HepG2 (cell line): ENCODE results near the gene TDG. TPM values are rescaled to one million over a fixed set of nuclear protein-coding genes. Genes with fewer than 3 reads are reported as not detected.

Experiments
- ASH2L ChIP-seq: fragments of 300-600, 200-600 bp; sonication (generic); IDR thresholded peaks from 2 replicates; pipeline ENCODE4 v1.7.0; 2017; ENCODE audit warnings: low read depth, mild to moderate bottlenecking, moderate library complexity, mixed read lengths, low read length; ENCODE audit not compliant: insufficient read length
- FOXK2 ChIP-seq: fragments of 450-650 bp; IDR thresholded peaks from 2 replicates; pipeline ENCODE4 v1.6.1; 2016
- PHF8 ChIP-seq: sonication (generic); formaldehyde crosslinking; IDR thresholded peaks from 2 replicates; pipeline ENCODE4 v1.5.0; 2020; ENCODE audit warnings: missing genetic modification reagents
- PTBP1 ChIP-seq: fragments of 200-400 bp; formaldehyde crosslinking; IDR thresholded peaks from 2 replicates; pipeline ENCODE4 v1.6.1; 2018; ENCODE audit warnings: low read length, low read depth; ENCODE audit not compliant: poor library complexity, severe bottlenecking
- ZNF318 ChIP-seq: sonication (generic); formaldehyde crosslinking; IDR thresholded peaks from 2 replicates; pipeline ENCODE4 v1.4.0; 2020; ENCODE audit warnings: mild to moderate bottlenecking, missing genetic modification reagents
- ZNF484 ChIP-seq: sonication (generic); formaldehyde crosslinking; IDR thresholded peaks from 2 replicates; pipeline ENCODE4 v1.5.1; 2020; ENCODE audit warnings: mild to moderate bottlenecking, low read depth, missing genetic modification reagents, borderline replicate concordance
- ZNF646 ChIP-seq: sonication (generic); formaldehyde crosslinking; IDR thresholded peaks from 2 replicates; pipeline ENCODE4 v1.9.0; 2021; ENCODE audit warnings: mild to moderate bottlenecking, missing genetic modification reagents
- ZNF816 ChIP-seq: sonication (generic); formaldehyde crosslinking; IDR thresholded peaks from 2 replicates; pipeline ENCODE4 v1.8.0; 2022; ENCODE audit warnings: missing genetic modification reagents, mild to moderate bottlenecking, borderline replicate concordance
- polyA plus RNA-seq, 8 experiments: library from polyadenylated mRNA; depleted of rRNA in 3 of 8; stranded (reverse) in 7 of 8; unstranded in 1 of 8; fragments of >200 nt; fragmentation: Illumina TruSeq in 4 of 8; extraction: Trizol in 4 of 8; gene quantifications; 2 replicates each; pipeline versions ENCODE4 v1.2.1 to v1.2.3, GENCODE V29; 2011 to 2016; ENCODE audit warnings: low read depth in 4 of 8, missing spikeins in 1 of 8, mixed read lengths in 1 of 8; ENCODE audit not compliant: insufficient read depth in 1 of 8
- total RNA-seq, 5 experiments: library from RNA; depleted of rRNA; stranded (reverse); fragments of >200 nt; fragmentation: Illumina TruSeq; extraction: Trizol; gene quantifications; 2 replicates each; pipeline ENCODE4 v1.2.3, GENCODE V29; 2016; ENCODE audit warnings: low read depth in 1 of 5
- TF ChIP-seq, protein P1 (sequence below): sonication (generic); formaldehyde crosslinking; IDR thresholded peaks from 2 replicates; pipeline ENCODE4 v1.5.0; 2020; ENCODE audit warnings: missing genetic modification reagents
- TF ChIP-seq, protein P2 (sequence below): fragments of 450-650 bp; IDR thresholded peaks from 2 replicates; pipeline ENCODE4 v1.6.1; 2016

Gene TDG
- total and polyA plus RNA-seq, 2 of the 13 experiments (the other 11 are each of a cell fraction or from before 2014, with no cell fraction given): 14.2 to 19.5 TPM

GRCh38 chr12:103930787-103931735 is 34.6 kb upstream of the TDG start (continued):
- TF ChIP-seq ZNF318 (no peak), ZNF484 (CRISPR knock-in tag) (no peak), ZNF646 (CRISPR knock-in tag) (no peak), PTBP1 (no peak), ASH2L (peak; percentile 33), PHF8 (CRISPR knock-in tag) (peak; percentile 60), FOXK2 (no peak), ZNF816 (CRISPR knock-in tag) (no peak)
- TF ChIP-seq, protein P1, sequence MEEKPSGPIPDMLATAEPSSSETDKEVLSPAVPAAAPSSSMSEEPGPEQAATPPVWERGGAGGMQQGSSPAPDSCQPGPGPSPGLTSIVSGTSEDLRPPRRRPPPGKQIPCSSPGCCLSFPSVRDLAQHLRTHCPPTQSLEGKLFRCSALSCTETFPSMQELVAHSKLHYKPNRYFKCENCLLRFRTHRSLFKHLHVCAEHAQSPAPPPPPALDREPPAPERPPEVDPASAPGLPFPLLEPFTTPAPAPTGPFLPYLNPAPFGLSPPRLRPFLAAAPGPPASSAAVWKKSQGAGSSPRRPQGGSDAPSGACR (CRISPR knock-in tag): no peak
- TF ChIP-seq, protein P2, sequence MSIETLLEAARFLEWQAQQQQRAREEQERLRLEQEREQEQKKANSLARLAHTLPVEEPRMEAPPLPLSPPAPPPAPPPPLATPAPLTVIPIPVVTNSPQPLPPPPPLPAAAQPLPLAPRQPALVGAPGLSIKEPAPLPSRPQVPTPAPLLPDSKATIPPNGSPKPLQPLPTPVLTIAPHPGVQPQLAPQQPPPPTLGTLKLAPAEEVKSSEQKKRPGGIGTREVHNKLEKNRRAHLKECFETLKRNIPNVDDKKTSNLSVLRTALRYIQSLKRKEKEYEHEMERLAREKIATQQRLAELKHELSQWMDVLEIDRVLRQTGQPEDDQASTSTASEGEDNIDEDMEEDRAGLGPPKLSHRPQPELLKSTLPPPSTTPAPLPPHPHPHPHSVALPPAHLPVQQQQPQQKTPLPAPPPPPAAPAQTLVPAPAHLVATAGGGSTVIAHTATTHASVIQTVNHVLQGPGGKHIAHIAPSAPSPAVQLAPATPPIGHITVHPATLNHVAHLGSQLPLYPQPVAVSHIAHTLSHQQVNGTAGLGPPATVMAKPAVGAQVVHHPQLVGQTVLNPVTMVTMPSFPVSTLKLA: no peak
